SK-N-SH (cell line): ENCODE measurements around the gene CYP21A2. TPM values are rescaled to one million over a fixed set of nuclear protein-coding genes. Genes with fewer than 3 reads are reported as not detected.

Source experiments
- CTCF ChIA-PET: fragments of 300-600, 350-600 bp; formaldehyde crosslinking; extraction: SDS; loops from one replicate; lab custom pipeline; 2021; lab: Yijun Ruan, JAX
- POLR2A ChIA-PET: fragments of 350-600 bp; sonication (Branson Sonifier 250); formaldehyde crosslinking; extraction: SDS; loops from one replicate; lab custom pipeline; 2020; ENCODE audit warnings: antibody characterized with exemption, inconsistent platforms; lab: Yijun Ruan, JAX
- DNase-seq: peaks from one replicate; pipeline ENCODE4 v3.0.0; 2012
- H2AFZ ChIP-seq: fragments of 200-600 bp; sonication (generic); 2 replicates; pipeline ENCODE4 v1.8.1; 2016; ENCODE audit warnings: antibody characterized with exemption, mild to moderate bottlenecking, low read depth
- H3F3A ChIP-seq: fragments of 200-600 bp; sonication (generic); replicated peaks from 2 replicates; pipeline ENCODE3; 2016; ENCODE audit warnings: antibody characterized with exemption, mild to moderate bottlenecking; ENCODE audit not compliant: insufficient read depth
- H3K27ac ChIP-seq, 2 experiments: fragments of 200-500 bp in 1 of 2; fragments of 200-600 bp in 1 of 2; sonication (Bioruptor generic) in 1 of 2; sonication (generic), shearing (Covaris generic) in 1 of 2; 2 replicates each; pipeline versions ENCODE4 v1.5.1 to v1.6.1; 2014 to 2016; ENCODE audit warnings: low read depth in 2 of 2, inconsistent platforms in 1 of 2, low read length in 1 of 2, mild to moderate bottlenecking in 1 of 2, mixed read lengths in 1 of 2
- H3K27me3 ChIP-seq: fragments of 200-600 bp; sonication (generic), shearing (Covaris generic); 2 replicates; pipeline ENCODE4 v1.6.1; 2016; ENCODE audit warnings: mixed run types; ENCODE audit not compliant: insufficient read depth
- H3K36me3 ChIP-seq, 2 experiments: fragments of 200-500 bp in 1 of 2; fragments of 200-600 bp in 1 of 2; sonication (Bioruptor generic) in 1 of 2; sonication (generic) in 1 of 2; replicated peaks in 1 of 2; 2 replicates each; pipeline versions ENCODE3 to v1.5.1; 2014 to 2016; ENCODE audit warnings: low read length in 1 of 2, mild to moderate bottlenecking in 1 of 2; ENCODE audit not compliant: insufficient read depth in 2 of 2, control insufficient read depth in 1 of 2
- H3K4me1 ChIP-seq, 2 experiments: fragments of 200-500 bp in 1 of 2; fragments of 200-600 bp in 1 of 2; sonication (Bioruptor generic) in 1 of 2; sonication (generic), shearing (Covaris generic) in 1 of 2; 2 replicates each; pipeline versions ENCODE4 v1.5.1 to v1.6.1; 2014 to 2016; ENCODE audit warnings: low read depth in 1 of 2, low read length in 1 of 2, mixed run types in 1 of 2; ENCODE audit not compliant: insufficient read depth in 2 of 2, control insufficient read depth in 1 of 2
- H3K4me2 ChIP-seq: fragments of 200-600 bp; sonication (generic), shearing (Covaris generic); 2 replicates; pipeline ENCODE4 v1.6.1; 2017; ENCODE audit warnings: mixed run types
- H3K4me3 ChIP-seq, 2 experiments: fragments of 200-500 bp in 1 of 2; fragments of 200-600 bp in 1 of 2; sonication (Bioruptor generic) in 1 of 2; sonication (generic), shearing (Covaris generic) in 1 of 2; 2 replicates each; pipeline versions ENCODE4 v1.5.1 to v1.8.1; 2014 to 2016; ENCODE audit warnings: low read depth in 2 of 2, inconsistent platforms in 1 of 2, low read length in 1 of 2, mild to moderate bottlenecking in 1 of 2, mixed read lengths in 1 of 2, moderate library complexity in 1 of 2
- H3K79me2 ChIP-seq: fragments of 200-600 bp; sonication (generic); 2 replicates; pipeline ENCODE4 v1.8.1; 2017; ENCODE audit warnings: mild to moderate bottlenecking; ENCODE audit not compliant: insufficient read depth
- H3K9ac ChIP-seq: fragments of 200-600 bp; sonication (generic); 2 replicates; pipeline ENCODE4 v1.6.1; 2017; ENCODE audit warnings: mixed run types
- H3K9me2 ChIP-seq: fragments of 200-600 bp; sonication (generic); 2 replicates; pipeline ENCODE4 v1.6.1; 2017; ENCODE audit warnings: mixed run types
- H3K9me3 ChIP-seq: fragments of 200-600 bp; sonication (generic); 2 replicates; pipeline ENCODE4 v1.6.1; 2017; ENCODE audit warnings: mixed run types, mild to moderate bottlenecking, moderate library complexity
- H4K20me1 ChIP-seq: fragments of 200-600 bp; sonication (generic); 2 replicates; pipeline ENCODE4 v1.6.1; 2017; ENCODE audit warnings: mild to moderate bottlenecking, mixed run types; ENCODE audit not compliant: insufficient read depth
- ELF1 ChIP-seq: IDR thresholded peaks from 2 replicates; pipeline ENCODE4 v1.4.0; 2012
- EP300 ChIP-seq, 2 experiments: IDR thresholded peaks; 2 replicates each; pipeline versions ENCODE4 v1.4.0 to v1.6.1; 2012; ENCODE audit warnings: borderline replicate concordance in 1 of 2, low read depth in 1 of 2, low read length in 1 of 2
- EZH2phosphoT487 ChIP-seq: fragments of 200-600 bp; sonication (generic); IDR thresholded peaks from 2 replicates; pipeline ENCODE4 v1.6.1; 2017; ENCODE audit warnings: low read depth, mixed run types, mild to moderate bottlenecking, antibody characterized with exemption, moderate library complexity, borderline replicate concordance
- GABPA ChIP-seq: IDR thresholded peaks from 2 replicates; pipeline ENCODE4 v1.4.0; 2012; ENCODE audit warnings: low read depth, mild to moderate bottlenecking
- RCOR1 ChIP-seq: fragments of 150-350 bp; IDR thresholded peaks from 2 replicates; pipeline ENCODE4 v1.6.1; 2017; ENCODE audit warnings: antibody characterized with exemption, low read length
- TCF12 ChIP-seq: IDR thresholded peaks from 2 replicates; pipeline ENCODE4 v1.4.0; 2012
- YY1 ChIP-seq: IDR thresholded peaks from 2 replicates; pipeline ENCODE4 v1.4.0; 2012; ENCODE audit warnings: low read depth, mild to moderate bottlenecking
- WGBS: methylation state at CpG from one replicate; pipeline ENCODE4 v1.1.6; 2017; ENCODE audit warnings: low lambda C conversion rate; 5-methylcytosine and 5-hydroxymethylcytosine counted together
- polyA plus RNA-seq, 3 experiments: library from polyadenylated mRNA; depleted of rRNA; stranded (reverse); fragments of >200 nt; gene quantifications; 2 replicates each; pipeline ENCODE4 v1.2.3, GENCODE V29; 2012
- TF ChIP-seq, protein P1 (sequence below): fragments of 200-600 bp; sonication (generic); IDR thresholded peaks from 2 replicates; pipeline ENCODE4 v1.6.1; 2017; ENCODE audit warnings: antibody characterized with exemption, mild to moderate bottlenecking, moderate library complexity
- TF ChIP-seq, protein P2 (sequence below): fragments of 150-350 bp; IDR thresholded peaks from 2 replicates; pipeline ENCODE4 v1.6.1; 2016; ENCODE audit warnings: mild to moderate bottlenecking, low read depth, low read length
- TF ChIP-seq, protein P3 (sequence below): fragments of 150-350 bp; IDR thresholded peaks from 2 replicates; pipeline ENCODE4 v1.6.1; 2017; ENCODE audit warnings: antibody characterized with exemption, low read length, low read depth, borderline replicate concordance
- TF ChIP-seq, protein P4 (sequence below): IDR thresholded peaks from 2 replicates; pipeline ENCODE4 v1.4.0; 2012; ENCODE audit warnings: low read depth, borderline replicate concordance

The CYP21A2 gene
- polyA plus RNA-seq, 1 of the 3 experiments (the other 2 are of a cell fraction): not detected

DNA sequence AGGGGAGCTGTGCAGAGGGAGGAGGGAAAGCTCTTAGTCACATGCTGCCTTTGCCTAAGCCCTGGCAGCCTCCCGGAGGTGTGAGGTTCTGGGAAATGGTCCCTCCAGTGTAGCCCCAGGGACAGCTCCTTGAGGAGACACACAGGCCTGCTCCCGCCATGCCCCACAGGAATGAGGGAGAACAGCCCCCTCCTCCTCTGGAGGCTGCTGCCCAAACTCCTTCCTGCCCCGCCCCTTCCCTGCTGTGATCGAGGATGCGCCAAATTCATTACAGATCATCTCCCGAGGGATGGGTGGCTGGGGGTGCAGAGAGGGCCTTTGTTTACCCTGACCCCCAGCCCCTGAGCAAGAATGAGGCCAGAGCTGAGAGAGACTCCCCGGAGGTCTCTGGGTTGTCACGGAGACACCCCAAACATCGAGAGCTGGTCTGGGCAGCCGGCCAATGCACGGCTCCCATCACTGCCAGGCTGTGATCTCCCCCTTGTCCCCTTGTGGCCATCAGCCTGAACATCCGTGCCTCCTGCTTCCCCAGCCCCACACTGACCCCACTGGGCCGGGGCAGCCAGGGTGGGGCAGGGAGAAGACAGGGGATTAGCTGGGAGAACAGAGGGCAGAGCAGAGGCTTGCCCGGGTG lies 8.4 kb downstream of the CYP21A2 start:
- no peak overlapping the region for H3K27ac ChIP-seq
- H3K4me3 ChIP-seq: no peak overlapping the region
- H3K27me3 ChIP-seq: peaks cover 8% of the 10 kb centered on the region; the same call in 1 of the 2 replicates
- TF ChIP-seq RCOR1: no peak
- TF ChIP-seq, protein P1, sequence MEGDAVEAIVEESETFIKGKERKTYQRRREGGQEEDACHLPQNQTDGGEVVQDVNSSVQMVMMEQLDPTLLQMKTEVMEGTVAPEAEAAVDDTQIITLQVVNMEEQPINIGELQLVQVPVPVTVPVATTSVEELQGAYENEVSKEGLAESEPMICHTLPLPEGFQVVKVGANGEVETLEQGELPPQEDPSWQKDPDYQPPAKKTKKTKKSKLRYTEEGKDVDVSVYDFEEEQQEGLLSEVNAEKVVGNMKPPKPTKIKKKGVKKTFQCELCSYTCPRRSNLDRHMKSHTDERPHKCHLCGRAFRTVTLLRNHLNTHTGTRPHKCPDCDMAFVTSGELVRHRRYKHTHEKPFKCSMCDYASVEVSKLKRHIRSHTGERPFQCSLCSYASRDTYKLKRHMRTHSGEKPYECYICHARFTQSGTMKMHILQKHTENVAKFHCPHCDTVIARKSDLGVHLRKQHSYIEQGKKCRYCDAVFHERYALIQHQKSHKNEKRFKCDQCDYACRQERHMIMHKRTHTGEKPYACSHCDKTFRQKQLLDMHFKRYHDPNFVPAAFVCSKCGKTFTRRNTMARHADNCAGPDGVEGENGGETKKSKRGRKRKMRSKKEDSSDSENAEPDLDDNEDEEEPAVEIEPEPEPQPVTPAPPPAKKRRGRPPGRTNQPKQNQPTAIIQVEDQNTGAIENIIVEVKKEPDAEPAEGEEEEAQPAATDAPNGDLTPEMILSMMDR: peak; percentile 16; the same call in 1 of the 2 replicates
- ChIA-PET CTCF (interaction anchor here (0.8 to 1.6 kb wide), 4 partner anchors 13 to 120 kb away, joined by 3 to 4 read pairs (median 3); no protein-coding TSS in a partner anchor), POLR2A (no interaction called here)
- H2AFZ ChIP-seq: no peak overlapping the region
- H3K79me2 ChIP-seq: no peaks in the 10 kb centered on the region
- H3K36me3 ChIP-seq: no peaks in the 10 kb centered on the region
- DNase-seq: peak; percentile 85
- H3K4me2 ChIP-seq: peak overlapping the region; percentile 15; the same call in 1 of the 2 replicates
- WGBS: 92% methylated on average over 2 of the region's 14 CpGs
- no peaks in the 10 kb centered on the region for H4K20me1 ChIP-seq
- H3K4me1 ChIP-seq: peaks cover 0 to 14% of the 10 kb centered on the region in 2 experiments; a peak in 2 of 4 replicates
- no peaks in the 10 kb centered on the region for H3F3A ChIP-seq
- no peaks in the 10 kb centered on the region for H3K9me2 ChIP-seq
- H3K9ac ChIP-seq: no peak overlapping the region
- H3K9me3 ChIP-seq: no peaks in the 10 kb centered on the region

DNA sequence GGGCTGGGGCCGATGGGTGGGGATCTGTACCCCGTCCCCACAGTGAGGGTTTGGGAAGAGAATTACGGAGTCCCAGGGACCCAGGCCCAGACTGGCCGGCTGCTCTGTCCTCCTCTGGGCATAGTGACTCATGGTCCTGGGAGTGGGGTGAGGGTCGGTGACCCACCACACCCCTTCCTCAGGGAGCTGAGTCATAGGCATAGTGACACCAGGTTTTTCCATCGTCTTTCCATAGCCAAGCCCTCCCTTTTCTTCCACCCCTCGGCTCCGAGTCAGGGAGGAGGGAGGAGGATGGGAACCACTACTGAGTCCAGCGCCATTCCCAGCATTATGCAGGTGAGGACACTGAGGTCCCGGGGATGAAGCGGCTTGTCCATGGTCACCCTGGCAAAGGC lies 8.9 kb downstream of the CYP21A2 start:
- Histone ChIP-seq H3K36me3 (no peaks in the 10 kb centered on the region), H3K9me3 (no peaks in the 10 kb centered on the region), H3K4me2 (peak overlapping the region; percentile 15; the same call in 1 of the 2 replicates), H3K4me1 (peaks cover 0 to 14% of the 10 kb centered on the region in 2 experiments; a peak in 2 of 4 replicates), H3K9ac (no peak overlapping the region), H3K4me3 (no peak overlapping the region), H3K79me2 (no peaks in the 10 kb centered on the region), H3K27ac (no peak overlapping the region), H3K9me2 (no peaks in the 10 kb centered on the region), H2AFZ (no peak overlapping the region), H3K27me3 (peaks cover 10% of the 10 kb centered on the region; the same call in 1 of the 2 replicates), H4K20me1 (no peaks in the 10 kb centered on the region), H3F3A (no peaks in the 10 kb centered on the region)
- no peak for TF ChIP-seq YY1
- TF ChIP-seq EP300 (IDR thresholded peaks at IDR 0.05; ENCODE audit: borderline replicate concordance in 1 of 2, low read depth in 1 of 2, low read length in 1 of 2): no peak
- TF ChIP-seq, protein P2, sequence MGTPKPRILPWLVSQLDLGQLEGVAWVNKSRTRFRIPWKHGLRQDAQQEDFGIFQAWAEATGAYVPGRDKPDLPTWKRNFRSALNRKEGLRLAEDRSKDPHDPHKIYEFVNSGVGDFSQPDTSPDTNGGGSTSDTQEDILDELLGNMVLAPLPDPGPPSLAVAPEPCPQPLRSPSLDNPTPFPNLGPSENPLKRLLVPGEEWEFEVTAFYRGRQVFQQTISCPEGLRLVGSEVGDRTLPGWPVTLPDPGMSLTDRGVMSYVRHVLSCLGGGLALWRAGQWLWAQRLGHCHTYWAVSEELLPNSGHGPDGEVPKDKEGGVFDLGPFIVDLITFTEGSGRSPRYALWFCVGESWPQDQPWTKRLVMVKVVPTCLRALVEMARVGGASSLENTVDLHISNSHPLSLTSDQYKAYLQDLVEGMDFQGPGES: no peak
- no peak for TF ChIP-seq ELF1
- no peak for TF ChIP-seq RCOR1
- 47% methylated on average over 8 of the region's 11 CpGs for WGBS
- CTCF ChIA-PET: interaction anchor here (0.9 to 1.9 kb wide), 12 partner anchors 9 to 738 kb away, joined by 3 to 13 read pairs (median 4); partner anchors contain the start of genes CYP21A2 and EHMT2
- POLR2A ChIA-PET: no interaction called here
- no peak for DNase-seq

DNA sequence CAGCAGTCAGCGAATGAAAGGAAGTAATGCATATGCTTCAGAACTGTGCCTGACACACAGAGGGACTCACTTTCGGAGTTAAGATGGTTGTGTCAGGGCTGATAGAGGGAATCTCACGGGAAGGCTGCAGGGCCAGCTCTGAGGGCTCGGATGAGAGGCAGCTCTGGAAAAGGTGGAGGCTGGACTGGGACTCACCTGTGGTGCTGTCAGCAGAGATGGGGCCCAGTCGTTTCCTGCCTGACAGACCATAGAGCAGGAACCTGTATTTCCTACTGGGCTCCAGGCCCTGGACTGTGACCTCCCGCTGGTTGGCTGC lies 9.3 kb downstream of the CYP21A2 start:
- CTCF ChIA-PET: interaction anchor here (0.7 to 1.9 kb wide), 20 partner anchors 9 to 915 kb away, joined by 3 to 13 read pairs (median 4); partner anchors contain the start of genes AGPAT1, CYP21A2 and EHMT2
- WGBS: 92% methylated on average over 6 of the region's 6 CpGs
- TF ChIP-seq, protein P3, sequence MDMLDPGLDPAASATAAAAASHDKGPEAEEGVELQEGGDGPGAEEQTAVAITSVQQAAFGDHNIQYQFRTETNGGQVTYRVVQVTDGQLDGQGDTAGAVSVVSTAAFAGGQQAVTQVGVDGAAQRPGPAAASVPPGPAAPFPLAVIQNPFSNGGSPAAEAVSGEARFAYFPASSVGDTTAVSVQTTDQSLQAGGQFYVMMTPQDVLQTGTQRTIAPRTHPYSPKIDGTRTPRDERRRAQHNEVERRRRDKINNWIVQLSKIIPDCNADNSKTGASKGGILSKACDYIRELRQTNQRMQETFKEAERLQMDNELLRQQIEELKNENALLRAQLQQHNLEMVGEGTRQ: no peak
- TF ChIP-seq TCF12 (no peak), EZH2phosphoT487 (no peak), GABPA (no peak)
- TF ChIP-seq, protein P4, sequence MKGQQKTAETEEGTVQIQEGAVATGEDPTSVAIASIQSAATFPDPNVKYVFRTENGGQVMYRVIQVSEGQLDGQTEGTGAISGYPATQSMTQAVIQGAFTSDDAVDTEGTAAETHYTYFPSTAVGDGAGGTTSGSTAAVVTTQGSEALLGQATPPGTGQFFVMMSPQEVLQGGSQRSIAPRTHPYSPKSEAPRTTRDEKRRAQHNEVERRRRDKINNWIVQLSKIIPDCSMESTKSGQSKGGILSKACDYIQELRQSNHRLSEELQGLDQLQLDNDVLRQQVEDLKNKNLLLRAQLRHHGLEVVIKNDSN: no peak

More for the DNA sequence above, 9.3 kb downstream of the CYP21A2 start:
- Histone ChIP-seq H3F3A (no peaks in the 10 kb centered on the region), H3K27ac (no peak overlapping the region), H3K9ac (no peak overlapping the region), H3K4me1 (peaks cover 0 to 14% of the 10 kb centered on the region in 2 experiments; a peak in 2 of 4 replicates), H4K20me1 (no peaks in the 10 kb centered on the region), H3K9me2 (no peaks in the 10 kb centered on the region), H2AFZ (no peak overlapping the region), H3K9me3 (no peaks in the 10 kb centered on the region), H3K36me3 (no peaks in the 10 kb centered on the region), H3K4me2 (no peak overlapping the region), H3K27me3 (peaks cover 14% of the 10 kb centered on the region; the same call in 1 of the 2 replicates), H3K4me3 (no peak overlapping the region), H3K79me2 (no peaks in the 10 kb centered on the region)
- POLR2A ChIA-PET: no interaction called here
- no peak for DNase-seq
